AML-193 (cell line): ENCODE data around the gene HNRNPA1.
"Not testable (repeated sequence)": the region's sequence is repeated elsewhere in the genome, so short reads cannot be mapped to it uniquely, and the experiment has no call there.

Source experiments
- DNase-seq, 2 experiments: peaks; one replicate each; lab custom pipeline; 2025; lab: John Stamatoyannopoulos, UW

The HNRNPA1 gene

DNA sequence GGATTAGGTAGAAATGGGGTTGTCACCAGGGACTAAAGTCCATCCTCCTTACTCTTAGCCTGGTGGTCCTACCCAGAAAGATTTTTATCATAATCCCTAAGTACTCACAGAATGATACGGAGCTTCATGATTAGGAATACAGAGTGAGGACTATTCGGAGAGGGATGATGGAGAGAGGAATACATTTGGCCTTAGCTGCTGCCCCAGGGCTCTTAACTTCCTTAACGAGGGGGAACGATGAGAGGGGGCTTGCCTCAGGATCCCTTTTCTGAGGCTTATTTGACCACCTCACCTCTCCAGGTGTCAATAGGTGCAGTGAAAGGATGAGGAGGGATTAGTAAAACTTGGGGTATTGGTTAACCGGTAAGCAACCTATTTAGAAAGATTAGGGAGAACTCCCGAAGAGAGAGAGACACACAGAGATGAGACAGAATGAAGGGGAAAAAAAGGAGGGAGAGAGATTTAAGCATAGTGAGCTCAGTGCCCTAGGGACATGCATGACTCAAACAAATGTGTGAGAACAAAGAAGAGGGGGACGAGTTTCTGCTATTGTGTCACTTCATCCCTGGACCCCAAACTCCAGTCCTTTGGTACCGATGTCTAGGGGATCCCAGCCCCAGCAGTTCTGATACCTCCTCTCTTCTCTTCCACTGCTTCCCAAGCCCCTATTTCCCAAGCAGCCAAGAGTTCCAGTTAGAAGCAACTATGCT lies 19.1 kb downstream of the HNRNPA1 start:
- DNase-seq, result no peak

DNA sequence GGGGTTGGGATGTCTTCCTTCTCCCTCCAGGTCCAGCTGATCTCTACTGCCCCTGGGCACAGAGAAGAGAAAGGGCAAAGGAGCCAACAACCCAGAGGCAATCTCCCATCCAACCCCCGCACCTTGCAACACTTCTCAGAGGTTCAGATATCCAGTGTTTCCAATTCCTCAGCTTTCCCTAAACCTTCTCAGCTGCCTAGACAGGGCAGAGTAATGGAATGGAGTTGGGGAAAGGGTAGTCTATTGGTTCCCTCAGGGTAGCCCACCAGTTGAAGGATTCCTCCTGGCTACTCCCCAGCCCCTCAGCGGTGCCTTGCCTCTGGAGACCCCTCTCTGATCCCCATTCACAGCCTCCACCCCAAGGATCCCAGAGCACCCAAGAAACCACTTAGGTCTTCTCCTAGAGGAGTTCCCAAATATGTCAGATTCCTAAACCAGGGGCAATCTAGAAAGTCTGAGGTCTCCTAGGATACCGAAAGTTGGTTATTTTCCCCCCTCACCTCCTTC lies 19.8 kb downstream of the HNRNPA1 start:
- no peak for DNase-seq

DNA sequence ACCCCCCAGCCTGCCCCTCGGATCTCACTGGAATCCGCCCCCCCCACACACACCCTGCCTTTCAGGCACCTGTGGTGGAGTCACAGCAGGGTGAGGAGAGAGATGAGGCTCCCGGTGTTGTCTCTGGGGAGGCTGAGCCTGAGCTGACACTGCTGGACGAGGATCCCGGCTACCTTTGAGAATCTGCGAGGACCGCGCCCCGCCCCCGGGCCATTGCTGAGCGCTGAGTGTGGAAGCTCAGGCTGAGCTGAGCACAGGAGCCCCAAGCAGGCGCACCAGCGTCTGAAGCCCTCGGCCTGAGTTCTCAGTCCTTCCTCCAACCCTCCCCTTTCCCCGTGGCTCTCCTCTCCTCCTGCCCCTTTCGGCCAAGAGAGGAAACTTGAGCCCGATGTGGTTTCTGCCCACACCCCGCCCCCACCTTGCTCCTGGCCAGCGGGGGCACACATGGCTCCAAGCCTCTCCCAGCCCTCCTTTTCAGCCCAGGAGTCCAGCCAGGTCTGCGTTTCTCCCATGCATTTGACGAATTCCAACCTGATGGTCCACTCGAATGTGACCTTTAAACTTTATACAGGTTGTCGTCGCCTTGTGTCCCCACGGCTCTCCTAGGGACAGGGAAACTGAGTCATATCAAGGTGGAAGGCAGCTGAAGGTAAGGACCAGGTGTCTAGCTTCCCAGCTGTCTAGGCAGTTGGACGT lies 20.4 kb downstream of the HNRNPA1 start, which contains the start of gene NFE2:
Gene NFE2, minus strand, starts transcription at position 284 of the 696 bp plus-strand sequence. CDS start 5,767 bp downstream, outside the sequence.
- peak; percentile 86 to 90 for DNase-seq

DNA sequence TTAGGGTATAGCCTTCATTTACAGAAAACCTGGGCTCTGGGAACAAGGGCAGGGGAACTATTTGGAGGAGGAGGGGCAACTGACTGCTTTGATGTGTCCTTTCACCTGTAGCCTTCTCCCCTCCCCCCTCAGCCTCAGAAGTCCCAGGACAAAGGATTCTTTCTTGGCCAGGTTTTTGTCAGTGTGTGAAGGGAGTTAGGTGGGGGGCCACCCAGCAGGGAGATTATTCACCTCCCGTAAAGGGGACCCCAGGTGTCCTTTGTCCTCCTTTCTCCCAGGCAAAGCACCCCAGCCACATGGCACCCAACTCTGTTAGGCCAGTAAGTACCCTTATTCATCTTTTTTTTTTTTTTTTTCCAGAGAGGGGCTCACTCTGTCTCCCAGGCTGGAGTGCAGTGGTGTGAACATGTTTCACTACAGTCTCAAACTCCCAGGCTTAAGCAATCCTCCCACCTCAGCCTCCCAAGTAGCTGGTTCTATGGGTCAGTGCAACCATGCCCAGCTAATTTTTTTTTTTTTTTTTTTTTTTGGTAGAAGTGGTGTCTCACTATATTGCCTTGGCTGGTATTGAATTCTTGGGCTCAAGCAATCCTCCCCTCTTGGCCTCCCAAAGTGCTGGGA lies 21.0 kb downstream of the HNRNPA1 start:
- no peak for DNase-seq

DNA sequence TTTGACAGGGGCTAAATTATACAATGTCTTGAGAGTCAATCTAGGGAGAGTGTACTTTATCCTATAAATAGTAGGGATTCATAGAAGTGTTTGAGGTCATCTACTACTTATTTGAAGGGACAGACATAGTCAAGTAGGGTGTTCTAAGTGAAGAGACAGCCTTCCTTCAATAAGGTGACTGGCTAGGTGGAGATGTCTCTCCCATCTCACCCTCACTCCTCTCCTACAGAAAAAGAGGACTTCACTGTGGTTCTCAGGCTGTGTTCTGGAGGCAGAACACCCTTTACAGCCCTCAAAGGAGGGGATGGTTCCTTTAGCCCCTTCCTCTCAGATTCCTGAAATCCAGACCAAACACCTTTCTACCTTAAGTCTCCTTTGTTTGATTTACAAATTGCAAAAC lies 23.1 kb downstream of the HNRNPA1 start:
- DNase-seq, result no peak

DNA sequence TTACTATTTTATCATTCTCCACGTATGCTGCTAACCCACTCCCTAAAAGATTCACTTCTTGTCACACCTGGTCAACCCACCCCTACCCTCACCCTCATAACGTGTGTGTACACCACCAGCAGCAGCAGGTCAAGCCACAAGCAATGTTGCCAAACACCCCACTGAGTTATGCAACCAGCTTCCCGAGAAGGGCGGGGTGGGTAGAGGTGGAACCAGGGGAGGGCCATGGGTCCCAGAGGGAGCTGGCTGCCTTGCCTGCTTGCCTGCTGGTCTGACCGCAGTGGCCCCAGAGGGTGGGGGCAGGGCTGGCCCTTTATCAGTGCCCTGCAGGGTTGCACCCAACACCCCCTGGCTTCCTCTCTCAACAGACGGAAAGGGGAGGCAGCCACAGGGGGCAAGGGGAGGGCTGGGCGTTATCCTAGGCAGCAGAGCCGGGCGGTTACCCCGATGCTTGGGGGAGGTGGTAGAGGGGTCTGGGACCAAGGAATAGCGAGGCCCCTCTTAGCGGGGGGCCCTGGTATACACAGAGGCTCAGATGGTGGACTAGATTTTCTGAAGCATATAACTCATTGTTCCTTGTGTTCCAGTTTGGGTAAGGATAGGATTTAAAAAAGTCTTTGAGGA lies 23.8 kb downstream of the HNRNPA1 start:
- peak; percentile 92 for DNase-seq

DNA sequence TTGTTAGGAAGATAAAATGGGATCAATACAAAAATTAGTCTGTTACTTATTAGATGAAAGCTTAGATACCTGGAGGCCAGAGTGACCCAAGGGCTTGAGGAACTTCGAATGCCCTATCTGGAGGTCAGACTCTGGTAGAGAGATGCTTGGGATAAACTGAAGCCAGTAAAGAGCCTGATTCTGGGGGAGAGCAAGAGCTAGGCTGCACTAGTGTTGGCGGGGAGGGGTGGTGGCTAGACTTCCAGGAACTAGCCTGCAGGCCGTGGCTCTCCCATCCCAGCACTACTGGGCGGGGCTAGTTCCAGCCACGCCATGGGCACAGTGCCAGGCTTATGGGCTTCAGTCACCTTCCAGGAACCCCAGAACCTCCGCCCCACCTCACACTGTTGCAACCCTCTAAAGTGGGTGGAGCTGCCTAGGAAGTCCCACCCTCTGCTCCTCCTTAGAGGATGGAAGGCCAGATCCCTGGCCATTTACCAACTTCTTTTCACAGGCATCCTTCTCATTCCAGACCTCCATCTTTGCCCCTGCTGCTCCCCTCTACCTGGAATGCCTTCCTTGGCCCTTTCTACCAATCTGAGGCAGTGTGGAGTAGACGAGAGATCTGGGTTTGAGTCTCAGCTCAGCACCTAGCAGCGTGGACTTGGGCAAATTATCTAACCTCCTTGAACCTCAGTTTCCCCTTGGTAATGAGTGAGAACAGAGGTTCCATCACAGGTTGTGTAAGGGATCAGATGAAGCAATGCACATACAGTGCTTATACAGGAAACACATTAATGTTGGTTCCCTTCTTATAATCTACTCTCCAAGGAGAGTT lies 26.6 kb downstream of the HNRNPA1 start:
- DNase-seq, result peak; percentile 90 to 95

DNA sequence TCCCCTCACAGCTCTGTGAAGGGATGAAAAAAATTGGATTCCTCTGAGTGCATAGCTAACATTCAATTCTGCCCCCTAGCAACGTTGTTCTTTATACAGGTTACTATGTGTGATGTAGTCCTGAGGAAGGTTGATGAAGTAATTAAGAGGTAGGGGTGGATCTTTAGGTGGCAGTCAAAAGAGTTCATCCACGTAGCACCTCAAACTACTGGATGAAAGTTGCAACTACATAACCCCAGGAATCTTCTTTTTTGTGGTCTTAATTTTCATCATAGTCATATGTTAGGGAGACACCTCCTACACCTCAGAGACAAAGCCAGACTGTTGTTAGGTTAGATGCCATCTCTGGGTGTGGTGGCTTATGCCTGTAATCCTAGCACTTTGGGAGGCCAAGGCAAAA lies 30.5 kb downstream of the HNRNPA1 start:
- no peak for DNase-seq

DNA sequence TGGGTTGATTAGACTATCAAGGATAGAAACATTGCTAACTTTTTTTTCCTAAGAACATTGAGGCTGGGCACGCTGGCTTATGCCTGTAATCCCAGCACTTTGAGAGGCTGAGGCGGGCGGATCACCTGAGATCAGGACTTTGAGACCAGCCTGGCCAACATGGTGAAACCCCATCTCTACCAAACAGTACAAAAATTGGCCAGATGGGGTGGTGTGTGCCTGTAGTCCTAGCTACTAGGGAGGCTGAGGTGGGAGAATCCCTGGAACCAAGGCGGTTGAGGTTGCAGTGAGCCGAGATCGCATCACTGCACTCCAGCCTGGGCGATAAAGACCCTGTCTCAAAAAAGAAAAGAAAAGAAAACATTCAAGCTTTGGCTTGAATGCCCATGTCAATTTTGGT lies 31.8 kb downstream of the HNRNPA1 start:
- not testable (repeated sequence) for DNase-seq

DNA sequence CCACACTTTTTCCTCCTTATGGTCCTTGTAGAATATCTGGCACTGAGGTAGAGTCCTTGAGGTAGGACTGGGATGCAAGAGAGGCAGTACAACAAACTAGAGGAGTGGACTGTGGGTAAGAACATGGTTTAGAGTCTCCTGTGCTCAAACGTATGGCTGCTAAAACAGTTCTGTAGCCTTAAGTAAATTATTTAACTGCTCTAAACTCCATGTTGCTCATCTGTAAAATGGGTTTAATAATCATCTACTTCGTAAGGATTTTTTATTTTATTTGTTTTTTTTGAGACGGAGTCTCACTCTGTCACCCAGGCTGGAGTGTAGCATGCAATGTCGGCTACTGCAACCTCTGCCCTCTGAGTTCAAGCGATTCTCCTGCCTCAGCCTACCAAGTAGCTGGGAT lies 40.8 kb downstream of the HNRNPA1 start:
- no peak for DNase-seq

DNA sequence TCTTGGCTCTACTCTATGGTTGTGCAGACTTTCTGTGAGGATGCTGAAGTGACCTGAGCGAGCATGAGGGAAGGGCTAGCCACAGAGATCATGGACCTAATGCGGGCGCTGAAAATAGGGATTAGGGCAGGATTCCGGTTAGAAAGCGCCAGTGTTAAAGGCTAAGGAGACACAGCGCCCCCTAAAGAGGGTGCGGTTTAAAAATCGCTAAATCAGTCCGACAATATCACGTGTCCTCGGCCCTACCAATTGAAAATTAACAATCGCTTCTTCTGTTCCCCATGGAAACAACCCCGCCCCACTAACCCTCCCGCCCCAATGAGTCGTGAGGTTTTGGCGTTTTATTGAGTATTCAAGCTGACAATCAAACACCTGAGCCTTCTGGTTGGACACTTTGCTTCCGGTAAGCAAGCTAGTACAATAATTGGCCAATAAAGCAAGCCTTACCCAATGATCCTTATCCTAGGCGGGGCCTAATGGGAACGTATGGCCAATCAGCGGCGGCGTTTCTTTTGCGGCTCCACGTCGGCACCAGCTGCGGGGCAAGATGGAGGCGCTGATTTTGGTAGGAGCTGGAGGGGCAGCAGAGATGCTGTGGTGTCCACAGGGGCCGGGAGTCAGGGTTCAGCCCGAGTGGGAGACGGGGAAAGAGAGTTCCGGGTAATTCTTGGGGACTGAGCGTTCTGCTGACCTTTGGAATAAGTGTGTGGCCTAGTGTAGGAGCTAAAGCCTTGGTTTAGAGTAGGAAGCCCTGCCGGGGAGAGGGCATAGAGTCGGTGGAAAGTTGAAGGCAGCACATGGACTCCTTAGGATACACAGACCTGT lies 44.3 kb downstream of the HNRNPA1 start, which contains the start of gene COPZ1:
Gene COPZ1, plus strand, starts transcription at position 515 of the 825 bp plus-strand sequence. Its CDS starts 33 bp downstream, at position 548.
- DNase-seq, result peak; percentile 99

DNA sequence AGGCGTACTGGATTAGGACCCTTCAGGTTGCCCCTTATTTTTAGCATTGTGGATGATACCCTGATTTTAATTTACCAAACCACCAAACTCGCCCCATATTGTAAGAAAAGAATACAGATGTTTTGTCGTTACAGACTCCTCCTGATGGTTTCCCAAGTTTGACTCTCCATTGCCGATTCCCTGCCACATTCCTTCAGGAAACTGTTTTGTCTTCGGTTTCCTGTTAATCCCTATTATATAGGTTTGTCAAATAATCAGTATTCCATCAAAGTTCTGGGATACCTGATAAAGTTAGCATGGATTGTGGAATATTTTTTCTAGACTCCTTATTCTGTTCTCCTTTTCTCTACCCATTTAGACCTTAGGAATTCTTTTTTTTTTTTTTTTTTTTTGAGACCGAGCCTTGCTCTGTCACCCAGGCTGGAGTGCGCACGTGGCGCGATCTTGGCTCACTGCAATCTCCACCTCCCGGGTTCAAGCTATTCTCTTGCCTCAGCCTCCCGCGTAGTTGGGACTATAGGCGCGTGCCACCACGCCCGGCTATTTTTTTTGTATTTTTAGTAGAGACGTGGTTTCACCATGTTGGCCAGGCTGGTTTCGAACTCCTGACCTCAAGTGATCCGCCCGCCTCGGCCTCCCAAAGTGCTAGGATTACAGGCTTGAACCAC lies 45.0 kb downstream of the HNRNPA1 start:
- not testable (repeated sequence) for DNase-seq

DNA sequence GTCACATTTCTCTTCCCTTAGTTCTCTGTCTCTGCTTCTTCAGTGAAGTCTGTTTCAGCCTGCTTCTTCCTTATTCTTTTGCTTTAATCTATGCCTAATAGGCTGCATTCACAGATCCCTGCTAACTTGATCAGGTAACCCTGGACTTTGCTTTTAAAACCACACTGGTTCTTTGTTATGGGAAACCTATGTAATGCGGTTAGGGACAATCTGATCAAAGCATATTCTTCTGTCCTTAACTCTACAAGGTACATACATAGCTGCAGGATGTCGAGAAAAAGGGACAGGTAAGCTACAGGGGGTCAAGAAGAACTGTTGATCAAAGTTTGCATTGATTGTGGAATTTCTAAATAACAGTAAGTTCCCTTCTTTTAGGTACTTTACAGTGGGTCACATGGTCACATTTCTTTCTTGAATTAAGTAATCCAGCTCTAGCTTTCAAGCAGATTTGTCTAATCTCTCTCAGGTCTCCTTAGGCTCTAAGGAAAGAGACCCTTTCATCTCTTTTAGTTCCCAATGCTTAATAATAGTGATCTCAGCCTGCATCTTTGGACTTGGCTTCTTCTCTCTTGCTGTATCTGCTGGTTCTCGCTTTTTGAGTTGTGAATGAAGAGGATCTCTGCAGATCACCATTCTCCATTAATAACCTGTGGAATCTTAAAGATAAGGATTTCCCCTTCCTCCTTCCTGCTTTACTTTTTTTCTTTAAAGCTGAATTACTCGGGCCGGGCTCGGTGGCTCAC lies 48.2 kb downstream of the HNRNPA1 start:
- no peak for DNase-seq

DNA sequence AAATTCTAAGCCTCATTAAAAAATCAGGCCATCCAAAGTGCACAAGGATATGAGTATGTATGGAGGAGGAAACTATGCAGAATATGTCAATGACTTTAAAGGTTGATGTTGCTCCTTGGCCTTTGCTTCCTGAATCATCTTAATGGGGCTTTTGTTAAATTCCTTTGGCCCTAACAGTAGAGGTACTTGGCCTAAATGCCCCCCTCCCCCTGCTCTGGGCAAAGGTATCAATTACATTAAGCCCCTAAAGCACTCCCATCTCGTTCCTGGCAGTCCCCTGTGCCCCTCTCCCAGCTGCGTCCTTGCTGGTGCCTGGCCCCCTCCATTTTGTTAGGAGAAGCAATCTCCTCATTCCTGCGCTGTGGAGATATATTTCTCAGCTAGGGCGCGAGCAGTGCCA lies 49.2 kb downstream of the HNRNPA1 start:
- no peak for DNase-seq

DNA sequence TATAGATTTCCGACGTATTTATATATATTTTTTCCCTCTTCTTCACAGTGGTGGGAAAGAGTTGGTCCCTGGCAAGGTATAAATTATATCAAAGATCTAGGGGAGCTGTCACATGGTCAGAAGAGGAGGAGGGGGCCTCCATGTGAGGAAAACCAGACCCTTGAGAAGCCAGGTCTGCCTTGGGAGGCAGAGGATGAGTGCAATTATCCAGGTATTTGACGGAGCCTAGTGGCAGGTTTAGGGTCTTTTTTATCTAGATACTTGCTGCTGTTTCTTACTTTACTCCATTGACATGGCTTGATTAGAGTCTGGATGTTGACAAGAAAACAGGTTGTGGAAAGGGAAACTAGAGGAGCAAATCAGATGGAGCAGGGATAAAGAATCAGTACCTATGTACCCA lies 49.9 kb downstream of the HNRNPA1 start:
- no peak for DNase-seq

DNA sequence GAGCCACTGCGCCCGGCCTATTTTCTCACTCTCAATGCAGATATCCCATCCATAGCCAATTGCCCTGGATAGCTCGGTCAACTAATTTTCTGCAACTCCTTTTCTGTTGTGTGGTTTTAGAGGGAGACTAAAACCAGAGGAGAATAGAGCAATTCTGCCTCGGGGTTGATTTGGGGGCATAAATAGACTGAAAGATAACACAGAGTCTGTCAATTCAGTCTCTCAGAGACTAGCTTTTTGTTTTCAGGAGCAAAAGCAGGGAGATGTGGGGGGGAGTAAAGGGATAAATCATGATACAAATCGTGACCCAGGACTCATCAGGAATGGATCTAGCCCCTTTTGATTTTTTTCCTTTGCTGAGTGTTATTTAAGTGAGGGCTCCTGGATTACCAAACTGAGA lies 50.9 kb downstream of the HNRNPA1 start:
- DNase-seq, result no peak

DNA sequence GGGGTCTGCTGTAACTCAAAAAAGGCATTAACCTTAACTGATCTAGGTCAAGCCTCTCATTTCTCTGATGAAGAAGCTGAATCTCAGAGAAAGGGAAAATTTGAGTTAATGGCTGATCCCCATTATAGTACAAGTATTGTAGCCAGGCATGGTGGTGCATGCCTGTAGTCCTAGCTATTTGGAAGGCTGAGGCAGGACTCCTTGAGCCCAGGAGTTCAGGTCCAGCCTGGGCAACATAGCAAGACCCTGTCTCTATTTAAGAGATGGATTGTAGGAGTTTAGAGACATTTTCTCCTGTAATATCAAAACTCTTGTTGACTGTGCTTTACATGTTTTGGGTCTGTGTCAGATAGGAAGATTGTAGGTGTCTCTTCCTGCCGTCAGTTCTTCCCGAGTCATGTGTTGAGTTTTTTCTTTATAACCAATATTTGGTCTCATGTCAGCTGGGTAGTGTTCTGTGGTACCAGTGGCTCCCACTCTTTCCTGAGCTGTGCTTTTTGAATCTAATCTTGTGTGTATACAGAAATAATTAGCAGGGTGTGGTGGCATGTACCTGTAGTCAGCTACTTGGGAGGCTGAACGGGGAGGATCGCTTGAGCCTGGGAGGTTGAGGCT lies 53.0 kb downstream of the HNRNPA1 start:
- DNase-seq, result no peak
